HG03196 (cell line): Measurements from ENCODE around the gene SMG6.

ENCODE experiments used
- ATAC-seq: cut with Tn5 transposase; IDR thresholded peaks from one replicate; pipeline ENCODE4 v1.9.1; 2021; ENCODE audit not compliant: unreplicated experiment

Gene SMG6

GRCh38 chr17:2110436-2110835 lies 193.1 kb downstream of the SMG6 start:
- ATAC-seq = no peak

GRCh38 chr17:2108170-2108569 lies 195.4 kb downstream of the SMG6 start:
- ATAC-seq = no peak

GRCh38 chr17:2107506-2107905 lies 196.1 kb downstream of the SMG6 start:
- ATAC-seq = no peak

- ATAC-seq = no peak
These were observed 196.5 kb downstream of the SMG6 start for GRCh38 chr17:2107050-2107449.

- ATAC-seq = no peak
These were observed 197.2 kb downstream of the SMG6 start for GRCh38 chr17:2106308-2106955.

GRCh38 chr17:2105663-2106062 lies 197.9 kb downstream of the SMG6 start:
- no peak for ATAC-seq

- no peak for ATAC-seq
These were observed 200.4 kb downstream of the SMG6 start for GRCh38 chr17:2102931-2103809.

GRCh38 chr17:2101448-2102257 lies 201.9 kb downstream of the SMG6 start:
- no peak for ATAC-seq

GRCh38 chr17:2095536-2095910 lies 208.1 kb downstream of the SMG6 start:
- ATAC-seq = no peak

GRCh38 chr17:2094891-2095535 lies 208.6 kb downstream of the SMG6 start:
- no peak for ATAC-seq

- ATAC-seq = no peak
These were observed 210.2 kb downstream of the SMG6 start for GRCh38 chr17:2093349-2093748.

- ATAC-seq = no peak
These were observed 211.3 kb downstream of the SMG6 start for GRCh38 chr17:2092253-2092652.

GRCh38 chr17:2090804-2091534 lies 212.6 kb downstream of the SMG6 start:
- ATAC-seq = no peak

- ATAC-seq = no peak
These were observed 213.4 kb downstream of the SMG6 start for GRCh38 chr17:2090210-2090641.

GRCh38 chr17:2089021-2089422 lies 214.6 kb downstream of the SMG6 start:
- ATAC-seq = peak; percentile 23

- ATAC-seq = peak; percentile 35
These were observed 215.9 kb downstream of the SMG6 start for GRCh38 chr17:2087597-2088211.

- ATAC-seq = no peak
These were observed 217.3 kb downstream of the SMG6 start for GRCh38 chr17:2086306-2086705.

GRCh38 chr17:2085648-2085949 lies 218.0 kb downstream of the SMG6 start:
- no peak for ATAC-seq

GRCh38 chr17:2084766-2085647 lies 218.6 kb downstream of the SMG6 start:
- no peak for ATAC-seq
